ENCODE measurements around the gene GDE1.
"Not testable (repeated sequence)": the region's sequence is repeated elsewhere in the genome, so short reads cannot be mapped to it uniquely, and the experiment has no call there.

Gene GDE1, protein sequence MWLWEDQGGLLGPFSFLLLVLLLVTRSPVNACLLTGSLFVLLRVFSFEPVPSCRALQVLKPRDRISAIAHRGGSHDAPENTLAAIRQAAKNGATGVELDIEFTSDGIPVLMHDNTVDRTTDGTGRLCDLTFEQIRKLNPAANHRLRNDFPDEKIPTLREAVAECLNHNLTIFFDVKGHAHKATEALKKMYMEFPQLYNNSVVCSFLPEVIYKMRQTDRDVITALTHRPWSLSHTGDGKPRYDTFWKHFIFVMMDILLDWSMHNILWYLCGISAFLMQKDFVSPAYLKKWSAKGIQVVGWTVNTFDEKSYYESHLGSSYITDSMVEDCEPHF

DNA sequence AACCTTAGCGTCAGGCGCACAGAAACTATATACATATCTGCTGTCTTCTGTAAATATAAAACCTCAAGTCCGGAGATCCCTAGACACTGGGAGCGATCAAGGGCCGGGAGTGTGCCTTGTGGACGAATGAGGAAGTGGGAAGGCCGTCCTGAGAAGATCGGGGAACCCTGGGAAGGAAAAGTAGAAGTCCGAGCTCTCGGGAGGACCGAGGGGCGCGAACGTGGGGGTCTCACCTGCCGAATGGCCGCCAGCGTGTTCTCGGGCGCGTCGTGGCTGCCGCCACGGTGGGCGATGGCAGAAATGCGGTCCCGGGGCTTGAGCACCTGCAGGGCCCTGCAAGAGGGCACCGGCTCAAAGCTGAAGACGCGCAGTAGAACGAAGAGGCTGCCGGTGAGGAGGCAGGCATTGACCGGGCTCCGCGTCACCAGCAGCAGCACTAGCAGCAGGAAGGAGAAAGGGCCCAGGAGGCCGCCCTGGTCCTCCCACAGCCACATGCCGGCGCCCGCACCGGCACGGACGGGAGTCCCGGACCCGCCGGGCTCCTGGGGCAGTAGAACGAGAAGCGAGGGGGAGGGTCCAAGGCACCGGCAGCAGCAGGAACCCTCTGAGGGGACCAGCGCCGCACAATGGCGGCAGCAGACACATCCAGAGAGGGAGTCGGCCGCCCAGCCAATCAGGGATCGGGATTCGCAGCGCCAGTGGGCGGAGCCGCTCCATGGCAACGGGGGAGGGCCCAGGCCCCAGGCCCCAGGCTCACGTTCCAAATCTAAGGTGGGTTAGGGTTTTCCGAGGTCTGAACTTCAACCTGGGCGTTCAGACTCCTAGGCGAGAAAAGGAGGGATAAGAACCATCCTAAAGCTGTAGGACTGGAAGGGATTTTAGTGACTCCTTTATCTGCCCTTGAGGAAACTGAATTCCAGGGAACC is at the start of gene GDE1:
Gene GDE1, minus strand, starts transcription at position 628 of the 926 bp plus-strand sequence. Its CDS starts 134 bp downstream, at position 494.
- peak; percentile 78 for DNase-seq

DNA sequence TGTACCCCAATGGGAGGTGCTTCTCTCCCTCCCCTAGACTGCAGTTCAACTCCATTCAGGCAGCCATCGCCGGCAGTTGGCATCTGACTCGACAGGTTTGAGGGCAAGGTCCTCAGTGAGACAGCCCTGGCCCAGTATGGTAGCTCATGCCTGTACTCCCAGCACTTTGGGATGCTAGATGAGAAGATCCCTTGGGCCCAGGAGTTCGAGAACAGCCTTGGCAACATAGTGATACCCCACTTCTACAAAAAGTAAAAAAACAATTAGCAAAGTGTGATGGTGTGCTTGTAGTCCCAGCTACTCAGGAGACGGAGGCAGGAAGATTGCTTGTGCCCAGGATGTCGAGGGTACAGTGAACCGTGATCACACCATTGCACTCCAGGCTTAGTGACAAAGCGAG is 45.7 kb upstream of the GDE1 start:
- no peak for DNase-seq

DNA sequence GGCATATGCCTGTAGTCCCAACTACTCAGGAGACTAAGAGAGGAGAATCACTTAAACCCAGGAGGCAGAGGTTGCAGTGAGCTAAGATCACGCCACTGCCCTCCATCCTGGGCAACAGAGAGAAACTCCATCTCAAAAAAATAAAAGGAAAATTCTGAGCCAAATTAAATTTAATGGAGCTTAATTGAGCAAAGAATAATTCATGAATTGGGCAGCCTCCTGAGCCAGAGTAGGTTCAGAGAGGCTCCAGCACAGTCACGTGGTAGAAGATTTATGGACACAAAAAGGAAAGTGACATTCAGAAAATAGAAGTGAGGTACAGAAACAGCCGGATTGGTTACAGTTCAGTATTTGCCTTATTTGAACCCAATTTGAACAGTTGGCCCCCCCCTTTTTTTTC is 44.5 kb upstream of the GDE1 start:
- no peak for DNase-seq

DNA sequence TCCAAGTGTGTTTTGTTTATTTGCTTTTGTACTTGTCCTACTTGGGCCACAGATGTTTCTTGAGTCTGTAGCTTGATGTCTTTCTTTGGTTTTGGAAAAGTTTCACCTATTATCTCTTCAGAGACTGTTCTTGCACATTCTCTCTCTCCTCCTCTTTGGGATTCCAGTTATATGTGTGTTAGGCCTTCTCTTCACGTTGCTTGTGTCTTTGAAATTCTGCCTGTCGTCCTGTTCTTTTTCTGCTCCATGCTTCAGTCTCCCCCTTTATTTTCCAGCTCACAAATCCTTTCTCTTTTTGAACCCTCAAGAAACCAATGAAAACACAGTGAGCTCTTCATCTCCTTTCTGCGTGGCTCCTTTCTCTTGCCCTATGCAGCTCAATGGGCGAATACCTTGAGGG is 41.5 kb upstream of the GDE1 start:
- DNase-seq = no peak

DNA sequence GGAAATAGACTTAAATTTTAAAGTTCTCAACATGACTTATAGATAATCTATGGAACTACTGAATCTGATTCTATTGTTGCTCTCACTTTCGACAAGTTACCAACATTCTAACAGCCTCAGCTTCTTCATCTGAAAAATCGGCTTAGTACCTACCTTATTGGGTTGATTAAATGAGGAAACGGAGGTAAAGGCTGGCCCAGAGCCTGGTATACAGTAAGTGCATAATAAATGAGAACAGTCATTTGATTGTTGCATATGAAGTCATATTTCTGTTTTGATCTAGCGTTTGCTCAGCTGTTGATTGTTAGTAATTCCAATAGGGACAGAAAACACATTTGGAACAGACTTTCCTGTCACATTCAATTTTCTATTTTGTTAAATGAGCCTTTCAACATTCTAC is 38.2 kb upstream of the GDE1 start:
- DNase-seq = no peak

DNA sequence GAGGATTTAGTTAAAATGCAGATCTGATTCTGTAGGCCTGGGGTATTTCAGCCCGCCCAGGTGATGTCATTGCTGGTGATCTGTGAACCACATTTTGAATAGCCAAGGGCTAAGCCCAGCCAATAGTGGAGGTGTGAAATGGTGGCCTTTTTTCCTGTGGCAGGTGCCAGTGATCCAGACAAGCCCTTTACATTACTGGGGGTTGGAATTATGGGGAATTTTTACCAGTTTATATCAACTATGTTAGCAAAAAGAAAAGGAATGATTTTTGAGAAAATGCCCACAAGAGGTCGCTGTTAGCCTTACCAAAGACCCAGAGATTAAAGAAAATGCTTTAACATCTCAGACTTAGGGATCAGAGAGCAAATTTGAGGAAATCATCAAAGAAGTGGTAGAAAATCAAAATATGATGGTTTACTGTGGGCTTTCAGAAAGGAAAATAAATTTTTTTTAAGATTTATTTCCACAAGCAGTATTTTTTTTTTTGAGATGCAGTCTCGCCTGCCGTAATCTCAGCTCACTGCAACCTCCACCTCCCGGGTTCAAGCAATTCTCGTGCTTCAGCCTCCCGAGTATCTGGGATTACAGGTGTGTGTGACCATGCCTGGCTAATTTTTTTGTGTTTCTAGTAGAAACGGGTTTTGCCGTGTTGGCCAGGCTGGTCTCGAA is 37.5 kb upstream of the GDE1 start:
- DNase-seq = no peak

DNA sequence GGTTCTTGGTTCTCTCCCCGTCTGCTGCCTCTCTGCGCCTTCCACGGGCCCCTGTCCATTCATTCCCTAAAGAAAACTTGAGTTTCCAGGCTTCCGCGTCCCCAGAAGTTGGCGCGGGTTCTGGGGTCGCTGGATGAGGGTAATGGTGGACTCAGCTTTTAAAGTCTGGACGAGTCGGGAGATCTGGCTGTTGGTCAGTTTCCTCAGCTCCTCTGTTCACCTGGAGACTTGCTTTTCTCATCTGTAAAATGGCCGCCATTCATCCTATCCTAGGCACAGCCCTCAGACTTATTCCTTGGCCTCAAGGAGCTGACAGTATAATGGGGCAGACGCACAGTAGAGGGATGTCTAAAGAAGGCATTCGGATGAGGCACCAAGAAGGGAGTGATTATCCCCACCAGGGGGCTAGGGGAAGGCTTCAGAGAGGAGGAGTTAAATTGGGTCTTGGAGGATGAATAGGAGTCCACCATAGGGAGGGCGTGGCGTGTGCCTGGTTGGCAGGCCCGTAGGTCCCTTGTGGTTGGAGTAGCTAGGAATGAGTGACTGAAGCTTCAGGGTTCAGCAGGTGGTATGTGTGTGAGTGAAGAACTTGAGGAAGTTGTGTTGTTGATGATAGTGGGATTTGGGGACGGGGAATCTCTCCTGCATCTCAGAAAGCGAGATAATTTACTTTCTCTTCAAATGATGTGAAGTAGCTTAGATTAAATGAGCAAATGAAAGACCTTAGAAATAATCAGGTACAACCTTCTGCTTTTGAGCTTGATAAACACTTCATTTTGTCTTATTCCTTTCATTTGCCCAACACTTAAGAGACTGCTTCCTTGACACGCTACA is 34.3 kb upstream of the GDE1 start:
- DNase-seq = no peak

DNA sequence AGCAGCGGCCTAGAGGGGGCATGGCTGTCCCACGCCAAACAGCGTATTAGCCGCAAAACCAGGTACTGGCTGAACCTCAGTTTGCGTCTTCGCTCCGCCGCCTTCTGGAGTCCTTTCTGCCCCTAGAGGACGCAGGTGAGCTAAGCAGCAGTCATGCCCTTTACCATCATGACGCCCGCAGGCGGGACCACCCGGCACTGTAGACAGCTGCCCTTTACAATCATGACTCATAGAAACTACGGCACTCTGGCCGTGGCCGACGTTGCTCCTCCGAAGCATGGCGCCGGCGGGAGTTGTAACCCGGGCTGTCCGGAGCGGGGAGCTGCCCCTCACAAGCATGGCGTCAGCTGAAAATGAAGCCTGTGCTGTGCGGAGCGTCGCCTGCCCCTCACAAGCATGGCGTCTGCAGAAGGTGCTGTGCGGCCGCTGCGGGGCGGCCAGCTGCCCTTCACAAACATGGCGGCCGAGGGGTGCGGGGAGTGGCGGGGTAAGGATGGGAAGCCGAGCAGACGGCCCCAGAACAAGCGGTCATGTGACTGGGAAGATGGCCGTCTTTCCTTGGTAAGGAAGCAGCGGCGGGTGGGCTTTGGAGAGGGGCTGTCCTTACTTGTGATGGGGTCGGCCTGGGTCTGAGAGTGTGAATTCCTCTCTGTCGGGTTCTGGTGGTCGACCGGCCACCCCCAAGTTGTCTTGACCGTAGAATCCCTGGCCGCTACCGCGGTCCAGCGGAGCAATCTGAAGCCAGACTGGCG is 33.5 kb upstream of the GDE1 start, which contains the start of gene VPS35L:
Gene VPS35L, plus strand, starts transcription at position 518 of the 752 bp plus-strand sequence. Its CDS starts 27 bp downstream, at position 545.
- peak; percentile 93 for DNase-seq

DNA sequence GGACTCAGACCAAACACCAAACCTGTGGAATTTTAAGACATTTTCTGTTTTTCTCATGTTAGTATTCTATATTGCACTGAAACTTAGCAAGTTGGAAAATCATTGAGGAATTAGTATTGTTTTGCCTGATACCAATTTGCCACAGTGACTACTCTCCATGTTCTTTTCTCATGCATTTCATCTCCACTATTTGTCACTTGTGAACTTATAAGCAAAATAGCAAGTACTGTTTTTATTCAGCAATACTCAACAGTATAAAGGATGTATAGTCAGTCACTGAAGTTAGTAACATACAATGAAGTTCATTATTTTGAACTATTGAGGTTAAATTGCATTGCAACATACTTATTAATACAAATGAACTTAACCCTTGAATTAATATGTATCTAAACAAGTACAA is 27.8 kb upstream of the GDE1 start:
- DNase-seq = no peak

DNA sequence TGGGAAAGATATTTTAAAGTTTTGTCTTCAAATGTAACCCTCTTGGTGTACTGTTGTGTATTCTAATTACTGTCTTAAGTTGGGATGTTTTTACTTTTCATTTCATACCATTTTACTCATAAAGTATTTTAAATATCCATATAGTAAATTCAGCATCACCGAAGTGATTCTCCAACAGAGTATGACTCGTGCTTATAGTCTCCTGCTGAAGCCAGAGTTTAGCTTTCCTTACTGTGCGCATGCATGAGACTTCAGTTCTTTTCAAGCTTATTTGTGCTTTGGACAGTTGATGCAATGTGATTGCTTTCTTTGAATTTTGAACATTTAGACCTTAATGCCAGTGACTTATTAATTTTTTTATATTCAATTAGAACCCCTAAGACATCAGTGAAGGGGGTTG is 26.2 kb upstream of the GDE1 start:
- DNase-seq = no peak

DNA sequence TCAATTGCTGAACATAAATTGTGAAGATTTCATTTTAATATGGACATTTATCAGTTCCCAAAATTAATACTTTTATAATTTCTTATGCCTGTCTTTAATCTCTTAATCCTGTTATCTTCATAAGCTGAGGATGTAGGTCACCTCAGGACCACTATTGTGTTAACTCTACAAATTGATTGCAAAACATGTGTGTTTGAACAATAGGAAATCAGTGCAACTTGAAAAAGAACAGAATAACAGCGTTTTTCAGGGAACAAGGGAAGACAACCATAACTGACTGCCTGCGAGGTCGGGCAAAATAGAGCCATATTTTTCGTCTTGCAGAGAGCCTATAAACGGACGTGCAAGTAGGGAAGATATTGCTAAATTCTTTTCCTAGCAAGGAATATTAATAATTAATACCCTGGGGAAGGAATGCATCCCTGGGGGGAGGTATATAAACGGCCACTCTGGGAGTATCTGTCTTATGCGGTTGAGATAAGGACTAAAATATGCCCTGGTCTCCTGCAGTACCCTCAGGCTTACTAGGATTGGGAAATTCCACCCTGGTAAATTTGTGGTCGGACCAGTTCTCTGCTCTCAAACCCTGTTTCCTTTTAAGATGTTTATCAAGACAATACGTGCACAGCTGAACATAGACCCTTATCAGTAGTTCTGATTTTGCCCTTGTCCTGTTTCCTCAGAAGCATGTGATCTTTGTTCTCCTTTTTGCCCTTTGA is 21.5 kb upstream of the GDE1 start:
- not testable (repeated sequence) for DNase-seq

DNA sequence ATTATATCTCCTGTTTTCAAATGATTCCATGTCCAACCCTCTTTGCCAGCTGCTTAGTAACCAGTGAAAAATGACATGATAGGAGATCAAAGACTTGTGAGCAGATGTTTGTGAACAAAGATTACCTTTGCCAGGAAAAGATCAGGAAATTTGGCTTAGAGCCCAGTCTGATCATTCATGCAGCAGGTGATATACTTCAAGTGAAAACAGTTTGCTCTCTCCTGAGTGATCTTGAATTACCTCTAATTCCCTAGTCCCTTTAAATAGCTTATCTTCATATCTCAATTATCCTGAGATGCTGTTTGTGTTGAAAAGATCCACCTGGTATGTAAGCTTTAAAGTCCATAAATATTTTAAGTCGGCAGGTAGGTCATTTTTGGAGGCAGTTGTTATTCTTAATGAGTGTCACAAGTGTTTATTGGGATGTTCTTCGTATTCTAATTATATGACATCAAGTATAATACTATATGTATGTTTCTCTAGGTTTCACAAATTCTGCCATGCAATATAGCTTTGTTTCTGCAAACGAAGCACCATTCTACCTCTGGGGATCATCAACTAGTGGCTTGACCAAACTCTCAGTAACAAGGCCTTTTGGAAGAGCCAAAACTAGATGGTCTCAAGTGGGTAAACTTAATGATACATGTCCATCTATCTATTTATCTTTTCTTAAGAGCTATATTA is 20.4 kb upstream of the GDE1 start:
- peak; percentile 74 for DNase-seq

DNA sequence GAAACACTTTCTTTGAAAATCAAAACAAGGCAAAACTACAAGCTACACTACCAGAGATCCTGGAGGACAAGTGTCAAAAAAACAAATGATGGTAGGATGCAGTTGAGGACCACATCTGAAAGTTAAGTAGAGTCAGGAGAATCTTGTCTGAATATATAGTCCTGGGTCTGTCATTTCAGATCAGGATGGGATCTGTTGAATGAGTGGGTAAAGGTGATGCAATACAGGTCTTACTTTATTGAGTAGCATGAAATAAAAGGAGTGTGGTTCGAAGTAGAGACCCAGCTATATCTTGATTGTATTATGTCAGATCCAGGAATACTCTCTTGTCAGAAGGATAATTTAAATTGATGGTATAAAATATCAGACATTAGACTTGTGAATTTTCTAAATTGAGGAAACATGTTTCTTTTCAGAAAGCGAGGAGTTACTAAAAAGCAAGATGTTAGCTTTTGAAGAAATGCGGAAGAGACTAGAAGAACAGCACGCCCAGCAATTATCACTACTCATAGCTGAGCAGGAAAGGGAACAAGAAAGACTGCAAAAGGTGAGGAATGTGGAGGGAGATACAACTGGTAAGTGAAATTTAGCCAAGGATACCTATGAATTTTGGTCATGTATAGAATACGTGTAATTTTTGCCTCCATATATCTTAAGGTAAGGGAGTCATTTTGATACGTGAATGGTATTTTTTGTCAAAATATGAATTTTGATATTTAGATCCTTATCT is 18.5 kb upstream of the GDE1 start:
- no peak for DNase-seq

DNA sequence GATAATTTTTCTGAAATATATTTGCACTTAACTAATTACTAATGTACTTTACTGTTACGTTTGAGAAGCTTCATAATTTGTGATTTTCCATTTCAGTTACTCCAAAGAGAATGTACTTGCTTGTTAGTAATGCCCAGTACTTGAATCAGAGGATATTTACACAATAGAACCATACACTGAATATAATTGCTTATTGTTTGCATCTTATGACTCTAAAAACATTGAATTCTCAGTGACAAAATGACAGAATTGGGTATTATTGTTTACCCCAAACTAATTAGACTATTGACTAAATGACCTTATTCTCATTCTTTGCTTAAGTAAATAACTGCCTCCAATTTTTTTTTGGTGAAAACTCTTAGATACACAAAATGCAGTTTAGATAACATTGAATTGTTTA is 10.7 kb upstream of the GDE1 start:
- no peak for DNase-seq

DNA sequence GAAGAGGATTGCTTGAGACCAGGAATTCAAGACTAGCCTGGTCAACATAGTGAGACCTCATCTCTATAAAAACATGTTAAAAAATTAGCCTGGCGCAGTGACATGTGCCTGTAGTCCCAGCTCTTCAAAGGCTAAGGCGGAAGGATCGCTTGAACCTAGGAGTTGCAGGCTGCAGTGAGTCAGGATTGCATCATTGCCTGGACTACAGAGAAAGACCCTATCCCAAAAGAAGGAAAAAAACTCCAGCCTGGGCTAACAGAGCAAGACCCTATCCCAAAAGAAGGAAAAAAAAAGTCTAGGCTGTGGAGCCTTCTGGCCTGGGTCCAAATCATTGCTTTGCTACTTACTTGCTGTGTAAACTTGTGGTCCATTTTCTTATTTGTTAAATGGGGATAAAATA is 6.8 kb upstream of the GDE1 start:
- DNase-seq = no peak

DNA sequence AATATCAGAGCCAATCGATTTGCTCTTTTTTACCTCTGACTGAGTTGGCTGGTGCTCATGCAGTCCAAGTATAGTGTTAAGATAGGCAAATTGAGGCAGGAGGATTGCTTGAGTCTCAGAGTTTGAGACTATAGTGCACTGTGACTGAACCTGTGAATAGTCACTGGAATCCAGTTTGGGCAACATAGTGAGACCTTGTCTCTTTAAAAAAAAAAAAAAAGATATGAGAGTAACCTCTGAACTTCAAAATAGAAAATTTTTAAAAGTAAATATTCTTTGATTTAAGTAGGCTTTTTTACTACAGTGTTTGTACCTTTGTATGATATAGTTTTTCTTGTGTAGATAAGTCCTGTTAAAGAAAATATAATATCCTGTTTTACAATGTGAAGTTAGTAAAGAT is 5.3 kb upstream of the GDE1 start:
- no peak for DNase-seq

DNA sequence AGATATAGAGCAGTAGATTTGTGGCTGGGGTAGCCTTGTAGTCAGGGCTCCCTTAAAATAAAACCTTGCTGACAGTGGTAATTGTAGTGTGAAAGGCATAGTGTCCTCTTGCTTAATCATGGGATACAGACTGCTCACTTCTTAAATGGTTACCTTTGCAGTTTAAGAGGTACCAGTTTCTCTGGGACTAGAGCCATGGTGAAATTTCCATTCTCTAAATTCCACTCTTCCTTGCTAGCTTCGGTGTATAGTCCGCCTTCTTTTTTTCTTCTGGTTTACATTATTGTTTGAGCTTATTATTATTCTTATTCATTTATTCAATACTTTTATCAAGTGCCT is 3.5 kb upstream of the GDE1 start:
- no peak for DNase-seq

DNA sequence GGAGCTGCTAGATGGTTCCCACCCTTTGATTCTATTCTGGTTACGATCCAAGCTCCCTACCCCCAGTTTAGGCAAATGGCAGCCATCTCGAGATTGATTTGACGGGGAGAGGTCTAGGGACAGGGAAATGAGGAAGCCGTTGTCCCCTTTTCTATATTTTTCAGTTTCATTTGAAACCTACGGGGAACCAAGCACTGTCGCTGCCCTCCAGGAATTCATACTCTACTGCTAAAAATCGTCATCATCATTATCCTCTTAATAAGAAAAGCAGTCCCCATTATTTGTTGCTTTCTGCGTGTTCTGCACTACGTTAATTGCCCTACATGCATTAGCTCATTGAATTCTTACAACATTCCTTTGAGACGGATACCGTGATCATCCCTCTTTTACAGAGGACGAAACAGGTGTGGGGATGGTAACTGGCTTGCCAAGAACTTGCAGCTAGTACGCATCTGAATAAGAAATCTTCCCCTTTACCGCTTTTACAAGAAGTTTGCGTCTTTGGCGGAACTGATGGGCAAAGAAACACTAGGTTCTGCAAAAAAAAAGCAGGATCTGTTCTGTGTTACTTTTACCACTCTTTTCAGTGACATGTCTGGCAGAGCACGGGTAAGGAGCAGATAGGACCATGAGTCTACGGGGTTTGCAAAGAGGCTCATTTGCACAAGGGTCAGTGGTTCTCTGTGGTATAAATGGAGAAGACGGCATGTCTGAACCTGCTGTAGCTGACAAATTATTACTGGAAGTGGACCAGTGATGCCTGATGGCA is 2.9 kb upstream of the GDE1 start:
- no peak for DNase-seq

DNA sequence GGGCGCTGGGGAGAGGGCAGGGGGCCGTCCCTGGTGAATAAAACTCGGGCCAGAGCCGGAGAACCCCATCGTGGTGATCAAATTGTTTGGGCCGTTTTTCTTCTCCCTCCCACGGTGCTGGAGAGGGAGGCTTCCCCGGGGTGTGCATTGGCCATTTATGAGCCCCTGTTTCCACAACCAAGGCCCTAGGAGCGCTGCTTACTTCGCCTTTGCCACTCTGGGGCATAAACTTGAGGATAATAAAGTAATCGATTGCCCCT is 2.4 kb upstream of the GDE1 start:
- no peak for DNase-seq

Data from NCI-H1436 treated with DMSO at 0.1 percent for 48 hours (cell line).